GM19372 (cell line): ENCODE measurements around the gene NINJ2.

Experiments
- ATAC-seq: cut with Tn5 transposase; IDR thresholded peaks from one replicate; pipeline ENCODE4 v1.9.1; 2021; ENCODE audit warnings: mild to moderate bottlenecking, low read depth, moderate library complexity; ENCODE audit not compliant: unreplicated experiment

The NINJ2 gene

DNA sequence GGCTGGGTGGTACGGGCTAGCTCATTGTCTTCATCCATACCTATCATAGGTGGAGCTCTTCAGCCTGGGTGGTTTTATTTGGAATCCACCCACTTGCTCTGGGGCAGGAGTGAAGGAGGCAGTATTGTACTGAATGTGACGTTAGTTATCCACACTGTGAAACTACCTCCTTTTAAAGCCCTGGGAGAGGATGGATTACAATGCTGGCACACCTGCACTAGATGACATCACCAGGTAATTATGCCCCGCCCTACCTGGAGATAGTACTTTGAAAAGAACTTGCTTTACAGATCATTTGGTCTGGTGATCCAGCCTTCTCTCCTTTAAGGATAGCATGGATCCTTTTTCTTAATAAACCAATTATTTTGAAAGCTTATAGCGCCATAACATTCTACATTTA, 125.5 kb downstream of the NINJ2 start:
- no peak for ATAC-seq

DNA sequence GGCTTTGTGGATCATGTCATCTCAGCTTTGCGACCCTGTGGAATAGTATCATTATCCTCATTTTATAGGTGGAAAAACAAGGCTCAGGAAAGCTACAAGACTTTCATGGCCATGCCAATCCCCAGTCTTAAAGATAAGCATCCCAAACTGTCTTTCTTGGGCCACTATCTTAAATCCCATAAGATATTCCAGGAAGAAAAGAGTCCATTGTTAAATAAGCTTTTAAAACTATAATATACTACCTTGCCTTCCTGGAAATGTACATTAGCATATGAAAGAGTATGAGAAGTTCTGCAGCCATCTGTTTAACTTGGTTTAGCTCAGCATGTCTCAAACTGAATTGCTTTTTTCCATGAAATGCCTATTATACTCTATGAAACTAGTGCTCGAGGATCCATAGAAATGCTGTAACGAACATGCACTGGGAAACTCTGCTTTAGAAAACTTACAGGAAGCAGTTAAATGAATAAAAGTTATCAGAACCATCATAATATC, 126.4 kb downstream of the NINJ2 start:
- ATAC-seq, result no peak

DNA sequence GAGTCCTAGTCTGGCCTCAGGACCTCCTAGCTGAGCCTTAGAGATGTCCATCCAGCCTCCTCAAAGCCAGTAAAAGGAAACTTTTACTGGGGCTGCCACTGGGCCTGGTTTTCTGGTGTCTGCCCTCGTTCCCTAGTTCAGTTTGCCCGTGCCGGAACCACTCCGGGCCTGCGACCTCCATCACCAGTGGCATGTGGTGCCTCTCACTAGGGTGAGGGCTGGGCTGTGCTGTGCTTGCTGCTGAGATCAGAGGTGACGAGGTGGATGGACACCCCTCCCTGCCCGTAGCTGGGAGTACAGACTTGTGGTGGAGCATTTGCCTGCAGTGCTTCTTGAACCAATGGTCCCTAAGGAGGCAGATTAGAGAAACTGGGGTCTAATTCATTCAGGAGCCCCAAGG, 127.8 kb downstream of the NINJ2 start:
- ATAC-seq, result no peak

DNA sequence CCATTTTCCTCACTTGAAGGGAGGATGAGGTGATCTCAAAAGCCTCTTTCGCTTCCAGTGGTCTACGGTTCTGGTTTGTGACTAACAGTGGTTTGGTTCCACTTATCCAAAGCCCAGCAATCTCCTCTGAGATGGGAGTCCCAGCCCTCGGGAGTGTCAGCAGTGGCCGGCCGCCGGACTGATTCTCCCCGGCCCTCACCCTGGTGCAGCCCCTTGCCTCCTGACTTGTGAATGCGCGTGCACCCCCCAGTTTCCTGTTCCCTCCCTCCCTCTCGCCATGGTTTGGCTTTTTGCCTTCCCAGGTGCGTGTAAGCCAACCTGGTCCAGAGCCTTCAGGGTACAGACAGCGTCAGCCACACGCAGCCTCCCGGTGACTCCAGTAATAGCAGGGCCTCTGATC, 129.0 kb downstream of the NINJ2 start:
- no peak for ATAC-seq

DNA sequence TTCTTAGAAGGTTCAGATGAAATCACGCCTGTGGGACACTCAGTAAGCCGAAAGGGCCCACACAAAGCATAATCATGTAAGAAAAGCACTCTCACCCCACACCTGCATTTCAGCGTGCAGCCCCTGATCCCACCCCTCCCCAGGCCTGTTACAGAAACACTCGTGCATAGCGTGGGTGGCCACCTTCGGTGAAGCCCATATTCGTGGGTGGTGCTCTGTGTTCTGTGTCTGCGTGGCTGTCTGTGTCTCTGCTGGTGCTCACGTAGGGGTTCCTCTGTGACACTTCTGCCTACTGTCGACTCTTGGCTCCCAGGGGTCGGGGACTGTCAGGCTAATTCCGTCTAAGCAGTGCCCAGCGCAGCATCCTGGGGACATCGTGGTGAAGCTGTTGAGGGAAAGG, 129.5 kb downstream of the NINJ2 start:
- no peak for ATAC-seq

DNA sequence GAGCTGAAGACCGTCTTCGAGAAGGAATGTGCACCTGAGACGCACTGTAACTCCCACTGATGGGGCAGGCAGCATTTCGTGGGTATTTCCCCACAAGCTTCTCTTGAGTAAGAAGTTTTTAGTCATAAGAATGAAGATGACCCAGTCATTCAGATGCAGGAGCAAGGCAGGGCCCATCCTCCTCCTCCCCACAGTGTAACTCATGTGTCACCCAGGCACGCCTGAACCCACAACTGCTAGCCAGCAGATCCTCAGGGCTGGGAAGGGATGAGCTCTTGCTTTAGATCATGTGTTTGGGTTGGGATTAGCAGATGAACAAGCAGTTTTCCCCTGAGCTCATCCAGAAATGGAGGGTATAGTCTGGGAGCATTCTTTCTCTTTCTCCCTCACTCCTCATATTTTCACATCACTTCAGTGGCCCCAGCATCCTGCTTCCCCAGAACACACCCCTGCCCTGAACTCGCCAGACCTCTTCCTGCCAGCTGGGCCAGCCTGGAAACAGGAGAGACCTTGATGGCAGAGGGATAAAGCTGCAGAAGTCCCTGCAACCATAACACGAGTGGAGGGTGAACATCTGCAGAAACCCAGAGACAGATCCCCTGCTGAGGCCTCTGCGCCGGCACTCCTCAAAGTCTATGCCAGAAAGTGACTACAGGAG, 130.2 kb downstream of the NINJ2 start:
- ATAC-seq, result no peak

DNA sequence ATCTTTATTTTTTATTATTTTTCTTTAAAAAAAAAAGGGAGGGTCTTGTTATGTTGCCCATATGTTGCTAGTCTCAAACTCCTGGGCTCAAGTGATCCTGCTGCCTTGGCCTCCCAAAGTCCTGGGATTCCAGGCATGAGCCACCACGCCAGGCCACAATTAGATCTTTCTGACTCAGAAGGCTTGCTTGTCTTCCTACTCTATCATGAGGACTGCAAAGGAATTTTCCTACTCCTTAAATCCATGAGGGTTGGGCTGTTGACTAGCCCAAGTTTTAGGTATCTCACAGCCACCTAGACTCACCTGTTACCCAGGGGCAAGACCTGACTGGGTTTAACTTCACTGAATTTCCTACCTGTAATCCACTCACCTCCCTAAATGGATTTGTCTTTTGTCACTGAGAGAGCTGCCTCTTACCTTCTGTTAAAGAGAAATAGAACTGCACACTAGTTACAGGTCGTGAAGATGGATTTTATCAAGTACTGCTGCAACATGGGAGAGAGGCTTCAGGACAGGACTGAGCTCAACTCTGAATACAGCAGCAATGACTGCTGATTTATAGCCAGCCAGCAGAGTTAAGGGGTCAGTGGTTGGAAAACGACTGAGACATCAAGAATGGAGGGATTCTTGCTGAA, 131.2 kb downstream of the NINJ2 start:
- ATAC-seq, result no peak

DNA sequence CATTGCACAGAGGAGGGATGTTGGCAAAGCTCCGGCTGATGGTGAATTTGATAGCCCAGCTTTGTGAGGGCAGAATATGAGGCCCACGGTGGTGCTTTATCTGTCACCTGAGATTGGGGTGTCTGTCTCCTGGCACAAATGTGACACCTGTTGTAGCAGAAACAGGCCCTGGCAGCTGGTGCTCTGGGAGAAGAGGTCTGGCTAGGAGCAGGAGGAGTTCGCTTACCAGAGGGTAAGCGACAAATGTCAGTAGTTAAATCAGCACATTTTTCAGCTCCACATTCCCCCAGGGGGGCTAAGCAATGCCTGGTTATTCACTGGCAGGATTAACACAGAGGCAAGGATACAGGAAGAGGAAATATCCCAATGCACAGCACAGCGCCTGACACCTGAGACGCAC, 132.4 kb downstream of the NINJ2 start:
- ATAC-seq, result no peak

DNA sequence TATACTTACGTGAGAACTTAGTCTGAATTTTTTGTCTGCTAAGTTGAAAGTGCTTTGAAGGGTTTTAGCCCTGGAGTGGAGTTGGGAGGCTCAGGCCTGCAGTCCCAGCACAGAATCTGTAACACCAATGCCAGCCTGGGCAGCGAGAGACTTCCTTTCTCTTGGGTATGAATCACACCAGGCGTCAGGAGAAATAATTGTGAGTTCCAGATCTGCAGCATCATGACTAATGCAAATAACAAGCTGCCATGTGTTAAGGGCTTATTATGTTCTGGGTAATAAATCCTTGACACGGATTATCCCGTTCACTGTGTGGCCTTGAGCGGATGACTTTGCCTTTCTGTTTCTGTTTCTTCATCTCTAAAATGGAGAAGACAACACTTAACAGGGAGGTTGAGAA, 132.9 kb downstream of the NINJ2 start:
- no peak for ATAC-seq

DNA sequence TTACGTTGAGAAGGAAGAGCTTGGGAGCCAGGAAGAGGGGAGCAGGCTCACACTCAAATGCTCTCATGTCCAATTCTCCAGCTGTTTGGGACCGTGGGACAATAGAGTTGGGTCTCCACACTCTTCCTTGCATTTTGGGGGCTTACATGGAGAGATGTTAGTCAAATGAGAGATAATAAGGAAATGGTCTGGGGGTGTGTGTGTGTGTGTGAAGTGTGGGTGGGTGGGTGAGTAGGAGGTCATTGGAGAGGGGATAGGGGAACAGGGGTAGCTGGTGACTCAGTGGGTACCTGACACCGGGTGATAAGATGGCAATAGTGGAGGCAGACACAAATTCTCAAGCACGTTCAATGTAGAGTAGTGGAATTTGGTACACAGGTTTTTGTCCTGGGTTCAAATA, 135.5 kb downstream of the NINJ2 start:
- ATAC-seq, result no peak

DNA sequence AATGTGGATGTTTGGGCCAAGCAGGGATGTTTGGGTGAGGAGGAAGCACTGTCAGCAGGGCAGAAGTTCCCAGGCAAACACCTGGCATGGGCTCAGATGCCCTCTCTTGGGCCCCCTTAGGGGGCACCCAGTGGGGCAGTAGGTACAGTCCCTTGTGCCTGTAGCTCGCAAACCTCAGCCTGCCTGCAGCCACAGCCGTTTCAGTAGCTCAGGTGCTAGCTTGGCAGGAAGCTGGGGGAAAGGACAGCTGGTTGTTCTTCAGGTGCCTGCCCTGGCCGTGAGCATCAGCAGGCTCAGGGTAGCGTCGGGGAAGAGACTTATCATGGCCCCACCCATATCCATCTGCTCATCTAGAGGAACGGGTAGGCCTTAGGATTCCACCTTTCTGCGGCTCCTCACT, 136.0 kb downstream of the NINJ2 start:
- ATAC-seq, result no peak

DNA sequence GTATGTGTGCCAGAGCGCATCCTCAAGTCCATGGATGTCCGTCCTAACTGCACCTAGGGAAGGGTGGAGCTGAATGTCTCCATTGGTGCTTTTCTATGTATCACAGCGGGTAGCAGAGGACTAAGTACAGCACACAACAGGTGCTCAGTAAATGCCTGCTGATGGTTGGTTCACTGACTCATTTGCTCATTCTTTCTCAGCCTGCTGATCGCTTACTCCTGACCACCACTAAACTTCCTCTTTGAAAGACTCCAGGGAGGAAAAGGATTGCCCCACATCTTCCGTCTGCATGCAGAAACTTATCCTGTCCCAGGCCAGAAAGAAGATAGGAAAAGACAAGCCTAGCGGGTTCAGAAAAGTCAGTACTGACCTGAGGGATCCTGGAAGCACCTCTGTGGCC, 137.2 kb downstream of the NINJ2 start:
- no peak for ATAC-seq

DNA sequence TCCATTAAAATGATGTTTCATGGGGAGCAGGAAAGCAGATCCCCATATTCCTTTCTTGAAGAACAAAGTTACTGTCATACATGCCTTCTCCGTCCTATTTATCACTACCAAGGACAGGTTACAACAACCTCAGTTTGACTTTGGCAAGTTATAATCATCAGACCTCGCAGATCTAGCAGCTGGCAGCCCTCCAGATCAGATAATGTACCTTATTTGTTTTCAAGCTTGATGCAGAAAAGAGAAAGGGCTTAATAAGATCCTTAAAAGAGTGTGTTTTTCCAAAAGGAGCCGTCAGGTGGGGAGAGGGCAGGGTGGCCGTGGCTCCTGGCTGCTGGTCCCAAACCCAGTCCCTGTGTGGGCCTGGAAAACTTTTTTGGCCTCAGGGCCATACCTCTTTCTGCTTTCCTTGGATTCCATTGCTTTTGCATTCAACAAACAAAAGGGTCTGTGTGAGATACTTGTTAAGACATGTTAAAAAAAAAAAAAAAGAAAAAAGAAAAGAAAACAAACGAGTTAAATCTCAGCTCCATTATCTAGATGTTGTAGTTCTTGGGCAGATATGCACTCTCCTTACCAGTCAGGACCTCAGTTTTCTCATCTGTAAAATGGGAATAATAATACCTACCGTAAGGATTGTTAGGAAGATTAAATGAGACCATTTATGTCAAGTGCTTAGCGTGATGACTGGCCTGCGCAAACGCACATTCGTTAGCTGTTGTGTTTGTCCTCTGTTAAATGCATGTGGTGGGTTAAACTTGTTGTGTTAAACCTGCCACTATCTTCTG, 138.9 kb downstream of the NINJ2 start:
- no peak for ATAC-seq

DNA sequence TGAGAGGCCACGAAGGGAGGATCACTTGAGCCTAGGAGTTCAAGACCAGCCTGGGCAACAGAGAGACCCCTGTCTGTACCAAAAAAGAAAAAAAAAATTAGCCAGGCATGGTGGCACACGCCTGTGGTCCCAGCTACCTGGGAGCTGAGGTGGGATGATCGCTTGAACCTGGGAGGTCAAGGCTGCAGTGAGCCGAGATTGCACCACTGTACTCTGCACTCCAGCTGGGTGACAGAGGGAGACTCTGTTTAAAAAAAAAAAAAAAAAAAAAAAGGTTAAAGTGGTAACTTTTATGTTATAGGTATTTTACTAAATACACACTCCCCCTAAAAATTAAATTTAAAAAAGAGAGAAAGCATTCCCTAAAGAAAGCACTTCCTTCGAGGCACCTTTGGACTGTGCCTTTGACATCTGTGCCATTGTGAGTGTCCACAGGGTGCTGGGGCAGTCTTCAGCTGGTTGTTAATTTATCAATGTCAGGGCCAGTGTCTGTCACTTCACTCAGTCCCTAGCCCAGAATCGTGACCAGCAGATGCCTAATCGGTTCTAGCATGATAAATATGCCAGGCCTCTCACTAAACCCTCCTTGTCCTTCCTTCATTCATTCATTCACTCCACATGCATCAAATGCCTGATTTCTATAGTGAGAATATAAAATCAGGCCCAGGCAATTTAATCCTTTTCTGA, 140.4 kb downstream of the NINJ2 start:
- ATAC-seq, result no peak

DNA sequence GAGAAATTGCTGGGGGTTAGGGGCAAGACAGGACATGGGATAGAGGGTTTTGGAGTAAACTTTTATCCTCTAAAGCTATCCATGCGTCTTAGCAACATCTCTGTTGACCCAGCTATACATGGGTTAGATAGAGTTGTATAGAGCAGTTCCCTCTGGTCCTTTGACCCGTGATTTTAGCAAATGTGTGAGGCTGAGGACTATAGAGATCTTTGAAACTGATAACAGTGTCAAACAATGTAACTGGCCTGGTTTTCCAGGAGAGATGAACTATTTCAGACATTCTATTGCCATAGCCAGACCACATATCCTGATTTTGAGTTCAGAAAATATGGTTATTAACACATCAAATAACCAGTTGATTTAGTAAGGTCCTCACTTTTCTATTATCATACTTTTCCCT, 143.1 kb downstream of the NINJ2 start:
- ATAC-seq, result no peak

DNA sequence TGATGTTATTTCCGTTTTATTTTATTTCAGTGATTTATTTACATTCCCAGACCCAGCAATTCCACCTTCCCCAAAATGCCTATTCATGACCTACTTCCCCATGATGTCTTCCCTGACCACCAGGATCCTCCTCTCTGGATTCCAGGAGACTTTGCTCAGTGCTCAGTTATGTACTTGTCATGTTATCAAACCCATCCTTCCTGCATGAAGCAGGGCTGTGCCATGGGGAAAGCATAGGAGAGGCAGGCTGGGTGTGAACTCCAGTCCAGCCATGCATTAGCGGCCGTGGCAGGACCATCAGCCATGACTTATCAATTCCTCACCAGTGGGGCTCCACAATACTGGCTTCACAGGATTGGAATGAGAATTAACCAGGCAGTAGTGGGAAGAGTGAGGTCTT, 145.7 kb downstream of the NINJ2 start:
- ATAC-seq, result no peak
